A549 (cell line): ENCODE results near the gene MLLT10. TPM values are rescaled to one million over a fixed set of nuclear protein-coding genes. Genes with fewer than 3 reads are reported as not detected.
A peak's percentile ranks its signal among the peaks of the same experiment; 100 is the strongest.

Source experiments
- ATAC-seq, 2 experiments: fragments of 200-7000 bp in 1 of 2; fragments of >200 bp in 1 of 2; cut with Nextera tagmentation in 1 of 2; cut with Tn5 transposase in 1 of 2; 3 replicates each; pipeline versions ENCODE4 v1.8.0 to v1.9.1; 2018 to 2020; ENCODE audit warnings: mild to moderate bottlenecking in 1 of 2, moderate library complexity in 1 of 2
- CTCF ChIA-PET: fragments of 300-600 bp; sonication (Branson Sonifier 250); formaldehyde crosslinking; extraction: SDS; loops from one replicate; lab custom pipeline; 2021; ENCODE audit warnings: antibody characterized with exemption, inconsistent platforms; lab: Yijun Ruan, JAX
- POLR2A ChIA-PET: fragments of 350-600 bp; formaldehyde crosslinking; extraction: SDS; loops from one replicate; lab custom pipeline; 2021; ENCODE audit warnings: antibody characterized with exemption, inconsistent platforms; lab: Yijun Ruan, JAX
- DNase-seq, 2 experiments: peaks; one replicate each; pipeline versions ENCODE4 v3.0.0 to v3.0.0-alpha.2; 2011 to 2016; ENCODE audit warnings: low read depth in 1 of 2, low spot score in 1 of 2
- FAIRE-seq: peaks from 2 replicates; lab custom pipeline; 2011; peaks lifted over from hg19 to GRCh38; lab: Jason Lieb, UNC
- H3K27ac ChIP-seq, 2 experiments: fragments of >200 bp; sonication (Bioruptor Twin); formaldehyde crosslinking; 3 replicates each; pipeline ENCODE4 v1.5.1; 2016 to 2017
- H3K4me1 ChIP-seq: fragments of >200 bp; sonication (Bioruptor Twin); formaldehyde crosslinking; 3 replicates; pipeline ENCODE4 v1.6.1; 2016
- H3K4me2 ChIP-seq: fragments of >200 bp; sonication (Bioruptor Twin); formaldehyde crosslinking; 3 replicates; pipeline ENCODE4 v1.6.1; 2016
- H3K4me3 ChIP-seq: fragments of >200 bp; sonication (Bioruptor Twin); formaldehyde crosslinking; 3 replicates; pipeline ENCODE4 v1.5.1; 2016
- H3K9me3 ChIP-seq: fragments of >200 bp; sonication (Bioruptor Twin); formaldehyde crosslinking; 3 replicates; pipeline ENCODE4 v1.6.1; 2016
- BCL3 ChIP-seq: fragments of >200 bp; sonication (Bioruptor Twin); formaldehyde crosslinking; IDR thresholded peaks from 3 replicates; pipeline ENCODE4 v1.6.1; 2016
- CHD2 ChIP-seq: fragments of 150-350 bp; IDR thresholded peaks from 2 replicates; pipeline ENCODE4 v1.6.1; 2014; ENCODE audit warnings: low read length; ENCODE audit not compliant: partially characterized antibody
- EHMT2 ChIP-seq: fragments of 200-600 bp; sonication (generic); IDR thresholded peaks from 2 replicates; pipeline ENCODE4 v1.6.1; 2016; ENCODE audit warnings: antibody characterized with exemption, low read depth, mild to moderate bottlenecking, moderate library complexity
- EP300 ChIP-seq, 2 experiments: fragments of >200 bp; sonication (Bioruptor Twin); formaldehyde crosslinking; IDR thresholded peaks; 2 replicates in 1 of 2; 3 replicates in 1 of 2; pipeline ENCODE4 v1.6.1; 2016 to 2017
- FOSB ChIP-seq: fragments of 250-450 bp; sonication (Bioruptor Pico); IDR thresholded peaks from 2 replicates; pipeline ENCODE4 v1.5.0; 2020; ENCODE audit warnings: mild to moderate bottlenecking, moderate library complexity
- FOSL2 ChIP-seq, 2 experiments: fragments of 450-650 bp in 1 of 2; fragments of >200 bp in 1 of 2; sonication (Bioruptor Twin) in 1 of 2; formaldehyde crosslinking; IDR thresholded peaks; 2 replicates each; pipeline versions ENCODE4 v1.5.0 to v1.6.1; 2016 to 2020; ENCODE audit warnings: mild to moderate bottlenecking in 1 of 2, moderate library complexity in 1 of 2
- FOXS1 ChIP-seq: fragments of 250-450 bp; sonication (Bioruptor Pico); IDR thresholded peaks from 2 replicates; pipeline ENCODE4 v1.5.0; 2020; ENCODE audit warnings: mild to moderate bottlenecking, moderate library complexity
- GATA3 ChIP-seq: IDR thresholded peaks from 2 replicates; pipeline ENCODE4 v1.6.1; 2012; ENCODE audit warnings: borderline replicate concordance
- HMGXB4 ChIP-seq: fragments of 250-450 bp; sonication (Bioruptor Pico); IDR thresholded peaks from 2 replicates; pipeline ENCODE4 v1.5.0; 2021; ENCODE audit warnings: mild to moderate bottlenecking, moderate library complexity, borderline replicate concordance
- HOXA7 ChIP-seq: fragments of 250-450 bp; sonication (Bioruptor Pico); IDR thresholded peaks from 2 replicates; pipeline ENCODE4 v1.5.0; 2020; ENCODE audit warnings: mild to moderate bottlenecking, moderate library complexity
- JUN ChIP-seq, 2 experiments: fragments of >200 bp; sonication (Bioruptor Twin); formaldehyde crosslinking; IDR thresholded peaks; 2 replicates in 1 of 2; 3 replicates in 1 of 2; pipeline ENCODE4 v1.6.1; 2016 to 2017
- KDM5A ChIP-seq: fragments of 200-600 bp; sonication (generic); IDR thresholded peaks from 2 replicates; pipeline ENCODE4 v1.6.1; 2016; ENCODE audit warnings: antibody characterized with exemption, mild to moderate bottlenecking
- MAFK ChIP-seq: fragments of 450-650 bp; IDR thresholded peaks from 2 replicates; pipeline ENCODE4 v1.6.1; 2014; ENCODE audit not compliant: partially characterized antibody
- MYC ChIP-seq: IDR thresholded peaks from 2 replicates; pipeline ENCODE4 v1.6.1; 2012; ENCODE audit warnings: mild to moderate bottlenecking, inconsistent platforms, low read length, improper control_type of control experiment, borderline replicate concordance
- NPAS2 ChIP-seq: fragments of 250-450 bp; sonication (Bioruptor Pico); IDR thresholded peaks from 2 replicates; pipeline ENCODE4 v1.8.0; 2022; ENCODE audit warnings: mild to moderate bottlenecking, moderate library complexity, borderline replicate concordance
- PBX3 ChIP-seq: IDR thresholded peaks from 2 replicates; pipeline ENCODE4 v1.6.1; 2012
- POLR2AphosphoS2 ChIP-seq: conservative IDR thresholded peaks from 2 replicates; pipeline ENCODE4 v1.6.1; 2012; ENCODE audit warnings: low read length, improper control_type of control experiment, inconsistent platforms
- RAD21 ChIP-seq, 2 experiments: fragments of >200 bp in 1 of 2; sonication (Bioruptor Twin) in 1 of 2; formaldehyde crosslinking in 1 of 2; IDR thresholded peaks in 1 of 2; conservative IDR thresholded peaks in 1 of 2; 2 replicates in 1 of 2; 3 replicates in 1 of 2; pipeline ENCODE4 v1.6.1; 2012 to 2018; ENCODE audit warnings: inconsistent platforms in 1 of 2
- SREBF2 ChIP-seq: fragments of 450-650 bp; IDR thresholded peaks from 2 replicates; pipeline ENCODE4 v1.6.1; 2014; ENCODE audit warnings: mild to moderate bottlenecking, moderate library complexity
- TP53 ChIP-seq: fragments of 250-450 bp; sonication (Bioruptor Pico); IDR thresholded peaks from 2 replicates; pipeline ENCODE4 v1.5.0; 2021; ENCODE audit warnings: mild to moderate bottlenecking, moderate library complexity
- ZC3H11A ChIP-seq: fragments of 450-650 bp; IDR thresholded peaks from 2 replicates; pipeline ENCODE4 v1.6.1; 2014; ENCODE audit warnings: antibody characterized with exemption, mild to moderate bottlenecking
- WGBS: methylation state at CpG from one replicate; pipeline ENCODE4 v1.1.6; 2017; ENCODE audit errors: missing lambda C conversion rate; 5-methylcytosine and 5-hydroxymethylcytosine counted together
- polyA plus RNA-seq, 4 experiments: library from polyadenylated mRNA; depleted of rRNA in 3 of 4; stranded (reverse); fragments of >200 nt; fragmentation: RNase III in 1 of 4; extraction: RNeasy Plus Mini Kit Qiagen cat#74134 plus additional on column Dnase treatment in 1 of 4; gene quantifications; 2 replicates in 3 of 4; 3 replicates in 1 of 4; pipeline ENCODE4 v1.2.3, GENCODE V29; 2011 to 2017

The MLLT10 gene
- polyA plus RNA-seq, 2 of the 4 experiments (the other 2 are of a cell fraction), result 41.7 to 54.1 TPM

DNA sequence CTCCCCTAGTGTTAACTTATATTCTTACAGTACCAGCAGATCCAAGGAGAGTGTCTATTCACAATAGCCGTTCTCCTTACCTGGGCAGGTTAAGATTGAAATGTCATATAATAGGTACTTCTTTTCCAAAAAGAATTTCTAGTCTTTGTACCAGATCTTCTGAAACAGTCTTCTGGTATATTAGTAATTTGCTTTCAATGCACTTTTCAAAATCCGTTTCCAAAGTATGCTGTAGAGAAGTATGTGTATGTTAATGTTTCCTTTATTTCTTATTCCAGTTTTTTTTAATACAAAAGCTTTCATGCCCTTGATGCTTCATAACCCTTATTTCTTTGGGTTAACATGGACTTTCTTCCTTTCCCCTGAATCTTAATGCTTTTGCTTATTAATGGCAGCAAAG, 188.2 kb downstream of the MLLT10 start:
- Histone ChIP-seq H3K27ac (no peak overlapping the region), H3K4me2 (no peak overlapping the region), H3K4me1 (peaks cover 60% of the 10 kb centered on the region), H3K4me3 (no peak overlapping the region), H3K9me3 (no peaks in the 10 kb centered on the region)
- no peak for DNase-seq
- 92% methylated on average over 2 of the region's 2 CpGs for whole genome bisulfite sequencing
- peak in 1 of 2 experiments; percentile 44; a peak in 1 of 6 replicates for ATAC-seq
- CTCF ChIA-PET, result interaction anchor here (5.9 kb wide), 1 partner anchor 11 kb away, joined by 34 read pairs; no protein-coding TSS in a partner anchor
- TF ChIP-seq MAFK (peak; percentile 51), BCL3 (no peak)
- POLR2A ChIA-PET, result no interaction called here
- no peak for FAIRE-seq

DNA sequence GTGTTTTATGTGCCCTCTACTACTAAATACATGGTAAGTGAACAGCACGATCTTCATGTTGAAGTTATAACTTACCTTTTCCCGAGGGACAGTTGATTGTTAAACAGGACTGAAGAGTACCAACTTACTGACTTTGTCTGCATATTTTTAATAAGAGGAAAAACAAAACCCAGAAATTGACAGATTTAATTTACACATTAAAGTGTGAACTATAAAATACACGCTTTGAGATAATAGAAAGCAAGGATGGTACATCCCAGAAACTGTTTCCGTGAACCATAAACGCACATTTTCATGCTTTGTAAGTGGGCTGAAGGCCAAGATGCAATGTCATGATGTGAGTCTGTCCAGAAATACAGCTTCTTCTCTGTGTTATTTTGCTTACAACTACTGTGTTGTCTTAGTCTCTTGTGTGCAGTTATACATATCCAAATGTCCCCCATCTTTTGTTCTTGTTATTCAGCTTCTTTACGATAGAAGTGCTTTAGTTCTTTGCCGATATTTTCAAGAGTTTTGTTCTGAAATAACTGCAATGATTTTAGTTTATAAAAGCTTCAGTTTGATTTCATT, 190.1 kb downstream of the MLLT10 start:
- ATAC-seq (peak in 1 of 2 experiments; percentile 21; a peak in 1 of 6 replicates), DNase-seq (peak in 1 of 2 experiments; percentile 29), FAIRE-seq (no peak)
- 63% methylated on average over 7 of the region's 7 CpGs for WGBS
- H3K4me1 ChIP-seq, result peaks cover 79% of the 10 kb centered on the region
- H3K27ac ChIP-seq, result no peak overlapping the region; a peak in 1 of 6 replicates
- H3K4me3 ChIP-seq, result no peak overlapping the region
- no peak for TF ChIP-seq FOXS1 (CRISPR knock-in tag)
- no peak for TF ChIP-seq FOSB (CRISPR knock-in tag)
- TF ChIP-seq EP300 (IDR thresholded peaks at IDR 0.05), result no peak
- no peak for TF ChIP-seq JUN (IDR thresholded peaks at IDR 0.05)
- no peak for TF ChIP-seq KDM5A
- no peak for TF ChIP-seq PBX3
- no peak for TF ChIP-seq EHMT2
- no peak for TF ChIP-seq HOXA7 (CRISPR knock-in tag)
- no peak for TF ChIP-seq FOSL2 (IDR thresholded peaks at IDR 0.05)
- TF ChIP-seq FOSL2 (CRISPR knock-in tag; IDR thresholded peaks at IDR 0.05), result no peak
- TF ChIP-seq CHD2, result no peak
- no peak for TF ChIP-seq BCL3
- TF ChIP-seq SREBF2, result no peak
- TF ChIP-seq HMGXB4 (CRISPR knock-in tag), result no peak
- TF ChIP-seq TP53 (CRISPR knock-in tag), result no peak
- TF ChIP-seq NPAS2 (CRISPR knock-in tag), result no peak
- TF ChIP-seq RAD21 (conservative IDR thresholded peaks at IDR 0.05 in 1 of 2, IDR thresholded peaks at IDR 0.05 in 1 of 2), result no peak
- no peak for TF ChIP-seq GATA3
- no peak for TF ChIP-seq POLR2AphosphoS2
- no peak for TF ChIP-seq ZC3H11A
- no peak for TF ChIP-seq MYC
- no peaks in the 10 kb centered on the region for H3K9me3 ChIP-seq
- H3K4me2 ChIP-seq, result peak overlapping the region; percentile 51
- ChIA-PET CTCF (interaction anchor here (0.8 to 5.9 kb wide), 5 partner anchors 9 to 553 kb away, joined by 3 to 34 read pairs (median 7); no protein-coding TSS in a partner anchor), POLR2A (interaction anchor here (0.6 to 1.7 kb wide), 4 partner anchors 117 to 228 kb away, joined by 3 to 9 read pairs (median 4); partner anchors contain the start of gene MLLT10)
